B cell (primary cell): Measurements from ENCODE around the gene ERVK3-1. TPM values are rescaled to one million over a fixed set of nuclear protein-coding genes. Genes with fewer than 3 reads are reported as not detected.

Source experiments
- ATAC-seq: fragments of 200-7000 bp; cut with Tn5 transposase; one replicate; pipeline ENCODE4 v1.10.0; 2021; ENCODE audit warnings: low read depth, mild to moderate bottlenecking, moderate number of reproducible peaks, moderate library complexity
- CTCF ChIA-PET: fragments of 350-600 bp; sonication (Branson Sonifier 250); formaldehyde crosslinking; loops from one replicate; lab custom pipeline; 2021; ENCODE audit warnings: antibody characterized with exemption, inconsistent platforms; lab: Charles Lee
- POLR2A ChIA-PET: fragments of 350-600 bp; sonication (Branson Sonifier 250); formaldehyde crosslinking; loops from one replicate; lab custom pipeline; 2021; ENCODE audit warnings: antibody characterized with exemption; lab: Charles Lee
- DNase-seq: peaks from one replicate; pipeline ENCODE4 v3.0.0; 2013
- H2AFZ ChIP-seq: 2 replicates; pipeline ENCODE4 v1.6.1; 2012; ENCODE audit warnings: mild to moderate bottlenecking, low read depth, low read length; ENCODE audit not compliant: insufficient read depth, poor library complexity, severe bottlenecking
- H3K27ac ChIP-seq, 2 donors: 1 replicate in 1 of 2; 2 replicates in 1 of 2; pipeline ENCODE4 v1.5.1; 2012 to 2013; ENCODE audit warnings: low read length in 2 of 2, mild to moderate bottlenecking in 2 of 2, moderate library complexity in 1 of 2
- H3K27me3 ChIP-seq, 4 experiments: fragments of 200-600 bp in 1 of 4; sonication (generic) in 1 of 4; replicated peaks in 1 of 4; 1 replicate in 2 of 4; 2 replicates in 2 of 4; pipeline versions ENCODE4 v1.6.1 to v1.7.0; 2013 to 2016; ENCODE audit warnings: low read length in 3 of 4, mild to moderate bottlenecking in 2 of 4, mixed read lengths in 1 of 4, moderate library complexity in 1 of 4; ENCODE audit not compliant: insufficient read depth in 4 of 4, control insufficient read depth in 3 of 4; ENCODE audit errors: control extremely low read depth in 1 of 4
- H3K36me3 ChIP-seq, 2 experiments: replicated peaks in 1 of 2; 1 replicate in 1 of 2; 2 replicates in 1 of 2; pipeline versions ENCODE4 v1.6.1 to v1.7.1; 2013; ENCODE audit warnings: low read length in 1 of 2; ENCODE audit not compliant: insufficient read depth in 2 of 2, control insufficient read depth in 1 of 2; ENCODE audit errors: control extremely low read depth in 1 of 2, extremely low read depth in 1 of 2
- H3K4me1 ChIP-seq, 2 donors: fragments of 200-600 bp in 1 of 2; sonication (generic) in 1 of 2; 1 replicate in 1 of 2; 2 replicates in 1 of 2; pipeline versions ENCODE4 v1.5.1 to v1.6.1; 2013 to 2017; ENCODE audit warnings: low read length in 2 of 2; ENCODE audit not compliant: control insufficient read depth in 2 of 2, insufficient read depth in 2 of 2
- H3K4me2 ChIP-seq: replicated peaks from 2 replicates; pipeline ENCODE3; 2012; ENCODE audit warnings: mild to moderate bottlenecking, low read depth, low read length; ENCODE audit not compliant: poor library complexity, severe bottlenecking
- H3K4me3 ChIP-seq, 5 experiments: fragments of 200-600 bp in 1 of 5; sonication (generic) in 1 of 5; 1 replicate in 3 of 5; 2 replicates in 2 of 5; pipeline versions ENCODE4 v1.5.1 to v1.7.0; 2011 to 2016; ENCODE audit warnings: low read length in 4 of 5, mild to moderate bottlenecking in 4 of 5, low read depth in 2 of 5, control low read depth in 1 of 5, moderate library complexity in 1 of 5; ENCODE audit not compliant: insufficient read depth in 1 of 5; ENCODE audit errors: control extremely low read depth in 1 of 5, extremely low read depth in 1 of 5
- H3K79me2 ChIP-seq: fragments of 200-600 bp; sonication (generic); one replicate; pipeline ENCODE4 v1.6.0; 2016; ENCODE audit warnings: low read length; ENCODE audit not compliant: control insufficient read depth, insufficient read depth
- H3K9ac ChIP-seq: fragments of 200-600 bp; sonication (generic); 2 replicates; pipeline ENCODE4 v1.6.1; 2017; ENCODE audit warnings: mild to moderate bottlenecking, low read length, moderate library complexity
- H3K9me3 ChIP-seq, 3 donors: one replicate each; pipeline versions ENCODE4 v1.6.1 to v1.7.1; 2013; ENCODE audit warnings: low read length in 2 of 3; ENCODE audit not compliant: control insufficient read depth in 2 of 3, insufficient read depth in 1 of 3; ENCODE audit errors: control extremely low read depth in 1 of 3
- H4K20me1 ChIP-seq: 2 replicates; pipeline ENCODE4 v1.6.0; 2012; ENCODE audit warnings: mild to moderate bottlenecking, low read length; ENCODE audit not compliant: insufficient read depth, control insufficient read depth, poor library complexity, severe bottlenecking
- H3K27ac Mint-ChIP-seq: one replicate; pipeline ENCODE4 v1.8.0; 2021; ENCODE audit warnings: mixed read lengths
- H3K27me3 Mint-ChIP-seq: one replicate; pipeline ENCODE4 v1.8.0; 2021; ENCODE audit warnings: mixed read lengths
- H3K4me1 Mint-ChIP-seq: one replicate; pipeline ENCODE4 v1.8.0; 2021; ENCODE audit warnings: mixed read lengths
- H3K4me3 Mint-ChIP-seq: one replicate; pipeline ENCODE4 v1.8.0; 2021; ENCODE audit warnings: mixed read lengths
- H3K9me3 Mint-ChIP-seq: one replicate; pipeline ENCODE4 v1.8.0; 2022; ENCODE audit warnings: mixed read lengths; ENCODE audit not compliant: insufficient read depth
- EZH2 ChIP-seq: IDR thresholded peaks from 2 replicates; pipeline ENCODE4 v1.6.1; 2012; ENCODE audit warnings: borderline replicate concordance, low read depth, mild to moderate bottlenecking, moderate library complexity, low read length; ENCODE audit not compliant: insufficient read depth, poor library complexity, severe bottlenecking
- WGBS: methylation state at CpG from one replicate; pipeline ENCODE4 v1.1.5; 2013; ENCODE audit warnings: missing lambda C conversion rate; ENCODE audit not compliant: insufficient coverage; 5-methylcytosine and 5-hydroxymethylcytosine counted together
- intact Hi-C: fragments of 100-400 bp; cut with micrococcal nuclease; formaldehyde crosslinking; loops from one replicate; pipeline ENCODE4 v1.10.0; 2022
- polyA plus RNA-seq: library from polyadenylated mRNA; depleted of rRNA; stranded (reverse); fragments of >200 nt; gene quantifications from 2 replicates; pipeline ENCODE4 v1.2.3, GENCODE V29; 2012
- total RNA-seq, 2 donors: library from RNA; stranded (reverse); fragments of 120-200 nt in 1 of 2; gene quantifications; 1 replicate in 1 of 2; 2 replicates in 1 of 2; pipeline versions ENCODE4 v1.2.3 to v1.2.4, GENCODE V29; 2013 to 2022
- TF ChIP-seq, protein P1 (sequence below): fragments of 200-600 bp; IDR thresholded peaks from one replicate; pipeline ENCODE4 v1.8.0; 2022; ENCODE audit warnings: antibody characterized with exemption, mild to moderate bottlenecking

Gene ERVK3-1
- total and polyA plus RNA-seq, 2 donors (not counting 1 experiment from before 2014, with no cell fraction given): 79.0 to 80.7 TPM

GRCh38 chr19:58357481-58358145, 52.4 kb downstream of the ERVK3-1 start:
- Mint-ChIP-seq H3K27me3 (peaks cover 3% of the 10 kb centered on the region), H3K27ac (no peak overlapping the region), H3K4me1 (peaks cover 21% of the 10 kb centered on the region), H3K4me3 (peak overlapping the region; percentile 16), H3K9me3 (no peaks in the 10 kb centered on the region)
- no peak overlapping the region for H3K9ac ChIP-seq
- ATAC-seq (no peak), DNase-seq (no peak)
- ChIA-PET POLR2A (no interaction called here), CTCF (interaction anchor here (0.6 kb wide), 1 partner anchor 499 kb away, joined by 4 read pairs; no protein-coding TSS in a partner anchor)
- H2AFZ ChIP-seq: no peak overlapping the region
- WGBS: 86% methylated on average over 18 of the region's 19 CpGs
- H3K9me3 ChIP-seq: peaks cover 0 to 14% (median 0%) of the 10 kb centered on the region in 3 donors
- TF ChIP-seq EZH2: no peak
- TF ChIP-seq, protein P1, sequence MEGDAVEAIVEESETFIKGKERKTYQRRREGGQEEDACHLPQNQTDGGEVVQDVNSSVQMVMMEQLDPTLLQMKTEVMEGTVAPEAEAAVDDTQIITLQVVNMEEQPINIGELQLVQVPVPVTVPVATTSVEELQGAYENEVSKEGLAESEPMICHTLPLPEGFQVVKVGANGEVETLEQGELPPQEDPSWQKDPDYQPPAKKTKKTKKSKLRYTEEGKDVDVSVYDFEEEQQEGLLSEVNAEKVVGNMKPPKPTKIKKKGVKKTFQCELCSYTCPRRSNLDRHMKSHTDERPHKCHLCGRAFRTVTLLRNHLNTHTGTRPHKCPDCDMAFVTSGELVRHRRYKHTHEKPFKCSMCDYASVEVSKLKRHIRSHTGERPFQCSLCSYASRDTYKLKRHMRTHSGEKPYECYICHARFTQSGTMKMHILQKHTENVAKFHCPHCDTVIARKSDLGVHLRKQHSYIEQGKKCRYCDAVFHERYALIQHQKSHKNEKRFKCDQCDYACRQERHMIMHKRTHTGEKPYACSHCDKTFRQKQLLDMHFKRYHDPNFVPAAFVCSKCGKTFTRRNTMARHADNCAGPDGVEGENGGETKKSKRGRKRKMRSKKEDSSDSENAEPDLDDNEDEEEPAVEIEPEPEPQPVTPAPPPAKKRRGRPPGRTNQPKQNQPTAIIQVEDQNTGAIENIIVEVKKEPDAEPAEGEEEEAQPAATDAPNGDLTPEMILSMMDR: no peak
- H3K36me3 ChIP-seq: no peaks in the 10 kb centered on the region
- H3K4me2 ChIP-seq: peak overlapping the region; percentile 79
- H3K4me3 ChIP-seq: no peak overlapping the region
- no peak overlapping the region for H3K27ac ChIP-seq
- H3K27me3 ChIP-seq: peaks cover 0 to 19% (median 6%) of the 10 kb centered on the region in 4 experiments
- H4K20me1 ChIP-seq: no peaks in the 10 kb centered on the region
- H3K79me2 ChIP-seq: no peaks in the 10 kb centered on the region
- intact Hi-C loops: no loop called here
- peaks cover 17 to 31% of the 10 kb centered on the region in 2 donors for H3K4me1 ChIP-seq

- H3K27ac Mint-ChIP-seq: peak overlapping the region; percentile 97
- Histone ChIP-seq H3K9ac (peak overlapping the region; percentile 75), H3K79me2 (no peaks in the 10 kb centered on the region), H3K9me3 (peaks cover 0 to 7% (median 0%) of the 10 kb centered on the region in 3 donors), H3K4me1 (peaks cover 17 to 35% of the 10 kb centered on the region in 2 donors), H3K4me3 (peak overlapping the region; percentile 69 to 90 (median 74)), H2AFZ (peak overlapping the region; percentile 87), H3K27me3 (peaks cover 0 to 16% (median 6%) of the 10 kb centered on the region in 4 experiments), H4K20me1 (no peaks in the 10 kb centered on the region), H3K27ac (peak overlapping the region; percentile 80 to 81), H3K36me3 (no peaks in the 10 kb centered on the region), H3K4me2 (peak overlapping the region; percentile 81)
- H3K27me3 Mint-ChIP-seq: peaks cover 3% of the 10 kb centered on the region
- ATAC-seq: no peak
- peak overlapping the region; percentile 95 for H3K4me3 Mint-ChIP-seq
- intact Hi-C loops: loop anchor here (1.0 to 5.0 kb wide), 11 partner anchors 15 to 196 kb away; partner anchors contain the start of genes ERVK3-1, UBE2M, ZNF324B and ZNF446
- H3K4me1 Mint-ChIP-seq: peaks cover 19% of the 10 kb centered on the region
- WGBS: 7% methylated on average over 27 of the region's 28 CpGs
- no peaks in the 10 kb centered on the region for H3K9me3 Mint-ChIP-seq
- ChIA-PET POLR2A (interaction anchor here (0.6 to 3.7 kb wide), 16 partner anchors 14 to 587 kb away, joined by 3 to 35 read pairs (median 8); partner anchors contain the start of genes ERVK3-1, RPS5, TRIM28 and UBE2M), CTCF (interaction anchor here (0.5 to 1.1 kb wide), 4 partner anchors 12 to 543 kb away, joined by 4 to 7 read pairs (median 4); partner anchors contain the start of gene ZBTB45)
- no peak for TF ChIP-seq EZH2
- TF ChIP-seq, protein P1: no peak
- DNase-seq: no peak
These were observed 56.7 kb downstream of the ERVK3-1 start for GRCh38 chr19:58361900-58362271.
